Mesendoderm (in vitro differentiated cells): Measurements from ENCODE around the gene PRICKLE1.

Experiments
- DNase-seq: peaks from one replicate; pipeline ENCODE4 v3.0.0; 2013
- H2AK5ac ChIP-seq: 2 replicates; pipeline ENCODE4 v1.6.1; 2013; ENCODE audit warnings: low read length, inconsistent platforms
- H2BK120ac ChIP-seq: 2 replicates; pipeline ENCODE4 v1.6.1; 2013; ENCODE audit warnings: low read depth, mild to moderate bottlenecking, low read length, moderate library complexity, mixed read lengths
- H2BK15ac ChIP-seq: replicated peaks from 2 replicates; pipeline ENCODE4 v1.6.1; 2013; ENCODE audit warnings: low read depth, mild to moderate bottlenecking, moderate library complexity
- H2BK5ac ChIP-seq: 2 replicates; pipeline ENCODE4 v1.6.1; 2013; ENCODE audit warnings: low read length, inconsistent platforms
- H3K18ac ChIP-seq: 2 replicates; pipeline ENCODE4 v1.6.1; 2013; ENCODE audit warnings: mild to moderate bottlenecking, low read length, mixed read lengths
- H3K23ac ChIP-seq: one replicate; pipeline ENCODE4 v1.6.1; 2013; ENCODE audit warnings: low read length
- H3K27ac ChIP-seq: 2 replicates; pipeline ENCODE4 v1.5.1; 2013; ENCODE audit warnings: low read depth, mild to moderate bottlenecking, inconsistent platforms, low read length, moderate library complexity
- H3K27me3 ChIP-seq: 2 replicates; pipeline ENCODE4 v1.6.1; 2013; ENCODE audit warnings: low read length, control low read depth, mild to moderate bottlenecking, inconsistent platforms; ENCODE audit not compliant: insufficient read depth, poor library complexity
- H3K36me3 ChIP-seq: 2 replicates; pipeline ENCODE4 v1.6.1; 2013; ENCODE audit warnings: low read length, inconsistent platforms; ENCODE audit not compliant: control insufficient read depth, insufficient read depth
- H3K4ac ChIP-seq: one replicate; pipeline ENCODE4 v1.6.1; 2013; ENCODE audit warnings: low read depth, mild to moderate bottlenecking, low read length, moderate library complexity
- H3K4me1 ChIP-seq: 2 replicates; pipeline ENCODE4 v1.6.1; 2013; ENCODE audit warnings: low read depth, low read length, inconsistent platforms; ENCODE audit not compliant: control insufficient read depth
- H3K4me2 ChIP-seq: 2 replicates; pipeline ENCODE4 v1.6.1; 2013; ENCODE audit warnings: low read length
- H3K4me3 ChIP-seq: 2 replicates; pipeline ENCODE4 v1.5.1; 2013; ENCODE audit warnings: mild to moderate bottlenecking, low read length
- H3K56ac ChIP-seq: one replicate; pipeline ENCODE4 v1.6.1; 2013; ENCODE audit warnings: low read length
- H3K79me1 ChIP-seq: 2 replicates; pipeline ENCODE4 v1.6.1; 2013; ENCODE audit warnings: low read length, inconsistent platforms
- H3K79me2 ChIP-seq: 2 replicates; pipeline ENCODE4 v1.6.1; 2013; ENCODE audit warnings: mild to moderate bottlenecking, low read length; ENCODE audit not compliant: control insufficient read depth, insufficient read depth
- H3K9ac ChIP-seq: 2 replicates; pipeline ENCODE4 v1.6.1; 2013; ENCODE audit warnings: low read length, inconsistent platforms
- H4K5ac ChIP-seq: one replicate; pipeline ENCODE4 v1.6.1; 2013; ENCODE audit warnings: low read length
- H4K8ac ChIP-seq: one replicate; pipeline ENCODE4 v1.6.1; 2013; ENCODE audit warnings: low read depth, mild to moderate bottlenecking, control low read depth, low read length, moderate library complexity
- WGBS: extraction: QIAGEN DNeasy Blood & Tissue Kit; methylation state at CpG from one replicate; pipeline ENCODE4 v1.1.7; 2013; ENCODE audit warnings: low lambda C conversion rate, missing lambda C conversion rate; ENCODE audit not compliant: insufficient coverage; ENCODE audit errors: extremely low coverage; 5-methylcytosine and 5-hydroxymethylcytosine counted together

The PRICKLE1 gene

DNA sequence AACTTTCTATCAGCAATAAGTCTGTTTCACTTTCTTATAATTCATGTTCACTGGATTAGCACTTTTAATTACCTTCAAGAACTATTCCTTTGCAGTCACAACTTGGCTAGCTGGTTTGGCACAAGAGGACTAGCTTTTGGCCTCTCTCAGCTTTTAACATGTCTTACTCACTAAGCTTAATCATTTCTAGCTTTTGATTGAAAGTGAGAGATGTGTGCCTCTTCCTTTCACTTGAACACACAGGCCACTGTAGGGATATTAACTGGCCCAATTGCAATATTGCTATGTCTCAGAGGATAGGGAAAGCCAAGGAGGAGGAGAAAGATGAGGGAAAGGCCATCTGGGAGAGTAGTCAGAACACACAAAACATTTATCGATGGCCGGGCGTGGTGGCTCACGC lies 92.7 kb downstream of the PRICKLE1 start:
- H2BK120ac ChIP-seq: no peak overlapping the region
- no peak overlapping the region for H3K18ac ChIP-seq
- no peaks in the 10 kb centered on the region for H3K27me3 ChIP-seq
- no peaks in the 10 kb centered on the region for H3K36me3 ChIP-seq
- H3K23ac ChIP-seq: no peak overlapping the region
- no peak overlapping the region for H4K5ac ChIP-seq
- no peak overlapping the region for H2AK5ac ChIP-seq
- H3K9ac ChIP-seq: no peak overlapping the region
- no peaks in the 10 kb centered on the region for H3K4me1 ChIP-seq
- no CpG with 5 or more reads among the region's 4 CpGs for WGBS
- no peak overlapping the region for H3K56ac ChIP-seq
- DNase-seq: no peak
- H3K27ac ChIP-seq: no peak overlapping the region
- no peaks in the 10 kb centered on the region for H3K79me1 ChIP-seq
- no peak overlapping the region for H3K4me2 ChIP-seq
- no peak overlapping the region for H3K4ac ChIP-seq
- no peak overlapping the region for H2BK5ac ChIP-seq
- no peak overlapping the region for H2BK15ac ChIP-seq
- H3K4me3 ChIP-seq: no peak overlapping the region
- H3K79me2 ChIP-seq: no peaks in the 10 kb centered on the region
- no peak overlapping the region for H4K8ac ChIP-seq

GRCh38 chr12:42495244-42495643 lies 94.3 kb downstream of the PRICKLE1 start:
- no peak overlapping the region for H3K4me3 ChIP-seq
- H3K56ac ChIP-seq: no peak overlapping the region
- no CpG with 5 or more reads among the region's 4 CpGs for WGBS
- no peaks in the 10 kb centered on the region for H3K36me3 ChIP-seq
- H2BK5ac ChIP-seq: no peak overlapping the region
- H4K5ac ChIP-seq: no peak overlapping the region
- H3K27ac ChIP-seq: no peak overlapping the region
- H3K18ac ChIP-seq: no peak overlapping the region
- DNase-seq: no peak
- H4K8ac ChIP-seq: no peak overlapping the region
- no peak overlapping the region for H2BK120ac ChIP-seq
- H3K23ac ChIP-seq: no peak overlapping the region
- H3K79me1 ChIP-seq: no peaks in the 10 kb centered on the region
- H3K4me2 ChIP-seq: no peak overlapping the region
- no peaks in the 10 kb centered on the region for H3K4me1 ChIP-seq
- H3K27me3 ChIP-seq: no peaks in the 10 kb centered on the region
- no peak overlapping the region for H2BK15ac ChIP-seq
- no peak overlapping the region for H2AK5ac ChIP-seq
- H3K9ac ChIP-seq: no peak overlapping the region
- H3K4ac ChIP-seq: no peak overlapping the region
- H3K79me2 ChIP-seq: no peaks in the 10 kb centered on the region

GRCh38 chr12:42492267-42492666 lies 97.3 kb downstream of the PRICKLE1 start:
- Histone ChIP-seq H3K79me1 (no peaks in the 10 kb centered on the region), H3K23ac (no peak overlapping the region), H3K56ac (no peak overlapping the region), H3K4me2 (no peak overlapping the region), H3K27ac (no peak overlapping the region), H4K8ac (no peak overlapping the region), H2BK5ac (no peak overlapping the region), H2BK15ac (no peak overlapping the region), H4K5ac (no peak overlapping the region), H2BK120ac (no peak overlapping the region), H3K9ac (no peak overlapping the region), H3K36me3 (no peaks in the 10 kb centered on the region), H3K4ac (no peak overlapping the region), H2AK5ac (no peak overlapping the region), H3K18ac (no peak overlapping the region), H3K27me3 (peaks cover 3% of the 10 kb centered on the region), H3K79me2 (no peaks in the 10 kb centered on the region), H3K4me3 (no peak overlapping the region), H3K4me1 (no peaks in the 10 kb centered on the region)
- WGBS: no CpG with 5 or more reads among the region's 1 CpG
- DNase-seq: peak; percentile 41

- Histone ChIP-seq H2AK5ac (no peak overlapping the region), H3K36me3 (no peaks in the 10 kb centered on the region), H3K4me3 (no peak overlapping the region), H3K9ac (no peak overlapping the region), H2BK120ac (no peak overlapping the region), H3K23ac (no peak overlapping the region), H3K4me1 (peaks cover 15% of the 10 kb centered on the region), H4K8ac (no peak overlapping the region), H4K5ac (no peak overlapping the region), H3K79me2 (no peaks in the 10 kb centered on the region), H3K27ac (no peak overlapping the region), H2BK15ac (no peak overlapping the region), H3K56ac (no peak overlapping the region), H3K18ac (no peak overlapping the region), H2BK5ac (no peak overlapping the region), H3K4me2 (no peak overlapping the region), H3K4ac (no peak overlapping the region), H3K27me3 (peaks cover 6% of the 10 kb centered on the region), H3K79me1 (no peaks in the 10 kb centered on the region)
- DNase-seq: no peak
- WGBS: no CpG with 5 or more reads among the region's 5 CpGs
Observed at GRCh38 chr12:42490261-42490842, 99.2 kb downstream of the PRICKLE1 start.

DNA sequence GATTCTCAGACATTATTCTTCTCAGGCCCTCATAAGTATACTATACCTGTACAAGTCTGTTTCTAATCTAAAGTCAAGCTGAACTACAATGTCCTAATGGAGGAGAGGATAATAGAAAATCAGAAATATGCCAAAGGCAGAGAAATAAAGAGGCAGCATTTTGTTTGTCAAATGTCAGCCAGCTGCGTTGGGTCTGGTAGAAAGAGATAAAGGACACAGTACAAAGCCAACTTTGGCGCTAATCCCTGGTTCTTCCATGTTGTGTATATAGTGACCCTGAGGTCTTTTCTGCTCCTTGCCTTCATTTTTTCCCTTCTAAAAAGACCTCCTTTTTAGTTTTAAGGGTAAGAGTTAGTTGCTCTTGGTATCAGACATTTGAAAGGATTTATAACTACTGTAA lies 103.1 kb downstream of the PRICKLE1 start:
- H3K23ac ChIP-seq: no peak overlapping the region
- no peak overlapping the region for H3K27ac ChIP-seq
- no peak overlapping the region for H3K18ac ChIP-seq
- no peak overlapping the region for H3K9ac ChIP-seq
- no peak overlapping the region for H3K4me3 ChIP-seq
- no CpG with 5 or more reads among the region's 2 CpGs for WGBS
- H3K79me1 ChIP-seq: peaks cover 5% of the 10 kb centered on the region
- no peak overlapping the region for H2BK120ac ChIP-seq
- no peak for DNase-seq
- H2BK15ac ChIP-seq: no peak overlapping the region
- no peaks in the 10 kb centered on the region for H3K36me3 ChIP-seq
- H3K27me3 ChIP-seq: peaks cover 11% of the 10 kb centered on the region
- H4K5ac ChIP-seq: no peak overlapping the region
- no peak overlapping the region for H2AK5ac ChIP-seq
- peaks cover 4% of the 10 kb centered on the region for H3K79me2 ChIP-seq
- no peak overlapping the region for H3K4me2 ChIP-seq
- H3K4me1 ChIP-seq: peaks cover 21% of the 10 kb centered on the region
- no peak overlapping the region for H4K8ac ChIP-seq
- no peak overlapping the region for H3K56ac ChIP-seq
- H3K4ac ChIP-seq: no peak overlapping the region
- H2BK5ac ChIP-seq: no peak overlapping the region

DNA sequence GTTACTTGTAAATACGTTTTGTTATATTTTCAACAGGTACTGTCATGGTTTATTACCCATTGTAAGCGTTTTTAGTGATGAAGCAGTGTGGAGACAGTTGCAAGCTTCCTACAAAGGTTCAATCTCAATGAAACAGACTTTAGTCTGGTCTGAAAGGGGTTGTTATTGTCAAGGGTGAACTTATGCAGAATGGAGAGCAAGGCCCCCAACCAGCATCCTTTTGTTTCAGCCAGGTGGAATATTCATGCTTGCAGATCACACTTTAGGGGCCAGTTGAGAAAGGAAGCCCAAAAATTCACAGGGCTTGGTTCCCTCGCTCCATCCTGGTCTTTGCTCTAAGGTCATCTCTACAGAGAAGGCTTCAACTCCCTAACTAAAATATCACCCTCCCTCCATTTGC lies 103.7 kb downstream of the PRICKLE1 start:
- Histone ChIP-seq H3K27ac (no peak overlapping the region), H3K4me3 (no peak overlapping the region), H2BK5ac (no peak overlapping the region), H2AK5ac (no peak overlapping the region), H3K4me1 (peaks cover 23% of the 10 kb centered on the region), H4K8ac (no peak overlapping the region), H3K36me3 (no peaks in the 10 kb centered on the region), H3K79me2 (peaks cover 4% of the 10 kb centered on the region), H2BK15ac (no peak overlapping the region), H3K56ac (no peak overlapping the region), H3K79me1 (peaks cover 5% of the 10 kb centered on the region), H3K27me3 (peaks cover 11% of the 10 kb centered on the region), H2BK120ac (no peak overlapping the region), H3K4ac (no peak overlapping the region), H3K4me2 (no peak overlapping the region), H3K9ac (no peak overlapping the region), H3K18ac (no peak overlapping the region), H3K23ac (no peak overlapping the region), H4K5ac (no peak overlapping the region)
- WGBS: no CpG with 5 or more reads among the region's 3 CpGs
- DNase-seq: peak; percentile 40
